PFSK-1 (cell line): ENCODE data around the gene NOXO1.

Experiments
- FOXP2 ChIP-seq: optimal IDR thresholded peaks from 2 replicates; pipeline ENCODE3; 2011; ENCODE audit warnings: borderline replicate concordance, control low read depth, inconsistent platforms; ENCODE audit not compliant: insufficient read depth; ENCODE audit errors: extremely low read length, extremely low read depth
- POLR2AphosphoS5 ChIP-seq: IDR thresholded peaks from 2 replicates; pipeline ENCODE4 v1.6.1; 2012; ENCODE audit warnings: low read depth, mild to moderate bottlenecking, control low read depth, low read length, moderate library complexity
- REST ChIP-seq, 2 experiments: IDR thresholded peaks; 2 replicates each; pipeline versions ENCODE4 v1.6.1 to v1.8.0; 2011 to 2012; ENCODE audit warnings: low read depth in 2 of 2, low read length in 2 of 2, control low read depth in 1 of 2, inconsistent platforms in 1 of 2, mild to moderate bottlenecking in 1 of 2, moderate library complexity in 1 of 2; ENCODE audit not compliant: insufficient read depth in 1 of 2
- SIN3A ChIP-seq: IDR thresholded peaks from 2 replicates; pipeline ENCODE4 v1.6.1; 2012; ENCODE audit warnings: mild to moderate bottlenecking, low read length, moderate library complexity, borderline replicate concordance; ENCODE audit not compliant: insufficient read depth
- TAF1 ChIP-seq: IDR thresholded peaks from 2 replicates; pipeline ENCODE4 v1.6.1; 2012; ENCODE audit warnings: low read length, control low read depth, borderline replicate concordance; ENCODE audit not compliant: insufficient read depth

The NOXO1 gene

GRCh38 chr16:2027024-2028010, 46.0 kb upstream of the NOXO1 start:
- TF ChIP-seq FOXP2 = no peak
- 0 out of 4 replicates have a peak, but pooled peaks of 1 of the 2 experiments have one; percentile 32 for TF ChIP-seq REST (IDR thresholded peaks at IDR 0.05; ENCODE audit: insufficient read depth in 1 of 2, low read depth in 2 of 2, low read length in 2 of 2)

GRCh38 chr16:2026461-2027023, 45.3 kb upstream of the NOXO1 start, which contains the start of gene NHERF2:
TSS of gene NHERF2 (plus strand) at chr16:2026902. CDS start at chr16:2027006, 104 bp downstream.
- TF ChIP-seq FOXP2 (no peak), TAF1 (no peak), REST (IDR thresholded peaks at IDR 0.05; ENCODE audit: insufficient read depth in 1 of 2, low read depth in 2 of 2, low read length in 2 of 2) (no peak)

GRCh38 chr16:2025878-2026460, 44.7 kb upstream of the NOXO1 start:
- TF ChIP-seq TAF1 = no peak

- no peak for TF ChIP-seq POLR2AphosphoS5
- TF ChIP-seq FOXP2 = no peak
- TF ChIP-seq TAF1 = no peak
- TF ChIP-seq REST (IDR thresholded peaks at IDR 0.05; ENCODE audit: insufficient read depth in 1 of 2, low read depth in 2 of 2, low read length in 2 of 2) = no peak
- no peak for TF ChIP-seq SIN3A
Measured at GRCh38 chr16:2025251-2025650, 44.0 kb upstream of the NOXO1 start.

- no peak for TF ChIP-seq REST (IDR thresholded peaks at IDR 0.05; ENCODE audit: insufficient read depth in 1 of 2, low read depth in 2 of 2, low read length in 2 of 2)
- TF ChIP-seq TAF1 = no peak
- no peak for TF ChIP-seq FOXP2
- no peak for TF ChIP-seq POLR2AphosphoS5
- TF ChIP-seq SIN3A = no peak
Measured at GRCh38 chr16:2024032-2024420, 42.8 kb upstream of the NOXO1 start.
